SK-N-SH treated with all-trans-retinoic acid at 6 μM for 48 hours (cell line): Measurements from ENCODE around the gene TOM1L2.

Source experiments
- ATAC-seq: fragments of 200-7000 bp; cut with Tn5 transposase; 3 replicates; pipeline ENCODE4 v1.9.1; 2020; ENCODE audit warnings: mild to moderate bottlenecking, moderate library complexity
- ARNTL ChIP-seq: fragments of 450-650 bp; formaldehyde crosslinking; IDR thresholded peaks from 2 replicates; pipeline ENCODE4 v1.5.0; 2020; ENCODE audit warnings: low read depth, mild to moderate bottlenecking, moderate library complexity, borderline replicate concordance
- CREB5 ChIP-seq: fragments of 250-450 bp; sonication (Bioruptor Pico); IDR thresholded peaks from 2 replicates; pipeline ENCODE4 v1.5.1; 2020; ENCODE audit warnings: low read depth, mild to moderate bottlenecking, moderate library complexity
- CSDC2 ChIP-seq: fragments of 250-450 bp; sonication (Bioruptor Pico); IDR thresholded peaks from 2 replicates; pipeline ENCODE4 v1.5.0; 2020; ENCODE audit warnings: mild to moderate bottlenecking, moderate library complexity
- ESRRG ChIP-seq: fragments of 250-450 bp; sonication (Bioruptor Pico); IDR thresholded peaks from 2 replicates; pipeline ENCODE4 v1.6.1; 2021; ENCODE audit warnings: mild to moderate bottlenecking
- GLIS3 ChIP-seq: fragments of 250-450 bp; sonication (Bioruptor Pico); IDR thresholded peaks from 2 replicates; pipeline ENCODE4 v1.5.0; 2020; ENCODE audit warnings: mild to moderate bottlenecking, moderate library complexity
- ISL1 ChIP-seq: fragments of 250-450 bp; sonication (Bioruptor Pico); IDR thresholded peaks from 2 replicates; pipeline ENCODE4 v2.1.2; 2022; ENCODE audit warnings: mild to moderate bottlenecking, moderate library complexity
- OSR1 ChIP-seq: fragments of 250-450 bp; sonication (Bioruptor Pico); IDR thresholded peaks from 2 replicates; pipeline ENCODE4 v1.8.0; 2022; ENCODE audit warnings: moderate library complexity, mild to moderate bottlenecking, inconsistent platforms
- PATZ1 ChIP-seq: fragments of 250-450 bp; sonication (Bioruptor Pico); IDR thresholded peaks from 2 replicates; pipeline ENCODE4 v1.8.0; 2020; ENCODE audit warnings: mild to moderate bottlenecking, moderate library complexity, borderline replicate concordance
- PPARA ChIP-seq: fragments of 250-450 bp; sonication (Bioruptor Pico); IDR thresholded peaks from 2 replicates; pipeline ENCODE4 v1.5.0; 2020; ENCODE audit warnings: mild to moderate bottlenecking, borderline replicate concordance
- RARB ChIP-seq: fragments of 250-450 bp; sonication (Bioruptor Pico); IDR thresholded peaks from 2 replicates; pipeline ENCODE4 v1.8.0; 2021; ENCODE audit warnings: mild to moderate bottlenecking, moderate library complexity
- SNAI2 ChIP-seq: fragments of 250-450 bp; sonication (Bioruptor Pico); IDR thresholded peaks from 2 replicates; pipeline ENCODE4 v1.5.0; 2020; ENCODE audit warnings: mild to moderate bottlenecking, moderate library complexity
- TCF4 ChIP-seq: fragments of 250-450 bp; sonication (Bioruptor Pico); IDR thresholded peaks from 2 replicates; pipeline ENCODE4 v1.8.0; 2021; ENCODE audit warnings: mild to moderate bottlenecking, moderate library complexity, borderline replicate concordance
- TOX ChIP-seq: fragments of 250-450 bp; sonication (Bioruptor Pico); IDR thresholded peaks from 2 replicates; pipeline ENCODE4 v1.8.0; 2021; ENCODE audit warnings: mild to moderate bottlenecking, moderate library complexity, borderline replicate concordance
- TSHZ2 ChIP-seq: fragments of 250-450 bp; sonication (Bioruptor Pico); IDR thresholded peaks from 2 replicates; pipeline ENCODE4 v1.5.0; 2020; ENCODE audit warnings: mild to moderate bottlenecking, moderate library complexity
- ZC3H10 ChIP-seq: fragments of 250-450 bp; sonication (Bioruptor Pico); IDR thresholded peaks from 2 replicates; pipeline ENCODE4 v1.5.1; 2021; ENCODE audit warnings: mild to moderate bottlenecking, moderate library complexity
- ZFP3 ChIP-seq: fragments of 250-450 bp; sonication (Bioruptor Pico); IDR thresholded peaks from 2 replicates; pipeline ENCODE4 v1.5.0; 2020; ENCODE audit warnings: mild to moderate bottlenecking, moderate library complexity
- ZFP30 ChIP-seq: fragments of 450-650 bp; formaldehyde crosslinking; IDR thresholded peaks from 2 replicates; pipeline ENCODE4 v1.5.0; 2022; ENCODE audit warnings: mild to moderate bottlenecking, moderate library complexity
- ZNF565 ChIP-seq: fragments of 450-650 bp; formaldehyde crosslinking; conservative IDR thresholded peaks from 2 replicates; pipeline ENCODE4 v1.5.0; 2020; ENCODE audit warnings: low read depth, mild to moderate bottlenecking, moderate library complexity
- ZNF70 ChIP-seq: fragments of 450-650 bp; formaldehyde crosslinking; IDR thresholded peaks from 2 replicates; pipeline ENCODE4 v1.5.0; 2020; ENCODE audit warnings: mild to moderate bottlenecking, moderate library complexity
- ZNF8 ChIP-seq: fragments of 450-650 bp; formaldehyde crosslinking; IDR thresholded peaks from 2 replicates; pipeline ENCODE4 v1.5.0; 2020; ENCODE audit warnings: mild to moderate bottlenecking, moderate library complexity

TOM1L2 gene

GRCh38 chr17:17815436-17816200 is 156.6 kb downstream of the TOM1L2 start:
- no peak for ATAC-seq
- TF ChIP-seq SNAI2 (CRISPR knock-in tag) (no peak), ISL1 (CRISPR knock-in tag) (no peak), CREB5 (no peak), ESRRG (no peak)
- TF ChIP-seq, all 23 proteins: peak for 0

DNA sequence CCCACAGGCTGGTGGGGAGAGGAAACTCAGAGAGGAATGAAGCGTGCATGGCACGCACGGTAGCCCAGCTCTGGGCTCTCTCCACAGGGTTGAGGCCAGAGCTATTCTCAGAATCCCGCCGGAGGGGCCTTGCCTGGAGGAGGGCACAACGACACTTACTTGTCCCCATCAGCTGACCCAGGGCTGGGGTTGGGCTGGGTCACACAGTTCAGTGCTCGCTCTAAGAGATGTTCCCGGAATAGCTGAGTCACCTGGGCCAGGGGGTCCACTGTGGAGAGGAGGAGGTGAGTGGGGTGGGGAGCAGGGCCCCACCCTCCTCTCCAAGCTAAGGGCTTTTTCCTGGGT is 157.2 kb downstream of the TOM1L2 start:
- TF ChIP-seq PPARA (no peak), ZNF565 (CRISPR knock-in tag) (no peak), TCF4 (CRISPR knock-in tag) (no peak), PATZ1 (CRISPR knock-in tag) (no peak), ZFP3 (no peak), CREB5 (no peak), ESRRG (no peak), ZNF70 (CRISPR knock-in tag) (no peak), ISL1 (CRISPR knock-in tag) (no peak), ZC3H10 (CRISPR knock-in tag) (no peak), ZFP30 (CRISPR knock-in tag) (no peak), RARB (no peak), GLIS3 (CRISPR knock-in tag) (no peak), TOX (no peak), ZNF8 (CRISPR knock-in tag) (no peak)
- ATAC-seq, result no peak

DNA sequence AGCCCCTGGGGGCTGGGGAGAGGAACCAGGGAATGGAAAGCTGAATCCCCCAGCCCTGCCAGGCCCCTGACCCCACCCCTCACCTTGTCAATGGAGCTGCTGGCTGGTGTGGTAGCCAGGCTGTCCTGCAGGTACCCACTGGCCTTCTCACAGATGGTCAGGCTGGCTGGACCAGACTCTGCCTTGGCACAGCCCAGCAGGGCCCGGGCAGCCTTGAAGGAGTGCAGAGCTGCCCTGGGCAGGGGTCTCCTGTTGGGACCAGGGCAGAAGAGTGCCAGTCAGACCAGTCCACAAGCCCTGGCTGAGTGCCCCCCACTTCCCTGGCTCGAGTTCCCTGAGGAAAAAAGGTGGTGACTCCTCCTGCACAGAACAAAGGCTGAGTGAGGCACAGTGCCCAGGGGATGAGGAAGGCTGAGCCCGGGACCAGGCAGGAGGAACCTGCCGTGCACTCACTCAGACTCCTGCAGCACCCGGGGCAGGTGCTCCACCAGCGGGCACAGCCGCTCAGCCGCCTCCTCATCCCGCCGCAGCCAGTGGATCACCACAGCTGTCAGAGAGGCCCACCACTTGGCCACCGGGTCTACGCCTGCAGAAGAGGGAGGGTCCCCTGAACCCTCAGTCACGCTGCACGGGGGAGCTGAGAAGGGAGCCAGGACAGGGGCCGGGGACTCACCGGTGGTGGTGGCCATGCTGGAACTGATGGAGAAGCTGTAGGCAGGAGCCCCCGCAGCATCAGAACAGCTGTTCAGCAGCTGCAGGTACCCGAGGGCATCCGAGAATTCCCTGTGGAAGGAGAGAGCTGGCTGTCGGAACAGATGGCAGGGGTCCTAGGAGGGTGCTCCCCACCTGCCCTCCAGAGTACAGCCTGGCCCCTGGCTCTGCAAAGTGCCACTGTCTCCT is 157.8 kb downstream of the TOM1L2 start:
- TF ChIP-seq TOX (no peak), CREB5 (no peak), CSDC2 (no peak), PPARA (no peak), OSR1 (CRISPR knock-in tag) (no peak), ZFP3 (no peak), TCF4 (CRISPR knock-in tag) (no peak), ZFP30 (CRISPR knock-in tag) (no peak), SNAI2 (CRISPR knock-in tag) (no peak), ZNF70 (CRISPR knock-in tag) (no peak), ISL1 (CRISPR knock-in tag) (no peak), ZNF565 (CRISPR knock-in tag) (no peak), RARB (no peak), ZNF8 (CRISPR knock-in tag) (no peak), ZC3H10 (CRISPR knock-in tag) (no peak), ARNTL (CRISPR knock-in tag) (no peak), TSHZ2 (CRISPR knock-in tag) (no peak)
- no peak for ATAC-seq
